Measurements from ENCODE around the gene B4GALNT3. TPM values are rescaled to one million over a fixed set of nuclear protein-coding genes. Genes with fewer than 3 reads are reported as not detected.

B4GALNT3 gene
- total and polyA plus RNA-seq, 10 of the 15 experiments (the other 5 are each of a cell fraction or from before 2014, with no cell fraction given) = 0.05 to 4.2 (median 2.7) TPM; not detected in 1

GRCh38 chr12:574475-575128 lies 114.9 kb downstream of the B4GALNT3 start (continued):
- TF ChIP-seq E2F4 (IDR thresholded peaks at IDR 0.05; ENCODE audit: low read depth, low read length) (no peak), BMI1 (IDR thresholded peaks at IDR 0.05; ENCODE audit: borderline replicate concordance) (no peak), ATF3 (IDR thresholded peaks at IDR 0.05; ENCODE audit: borderline replicate concordance, extremely low read depth, low read depth, low read length) (no peak), PAX5 (IDR thresholded peaks at IDR 0.05; ENCODE audit: borderline replicate concordance, low read depth, low read length) (no peak), DPF2 (IDR thresholded peaks at IDR 0.05) (no peak), POLR2AphosphoS5 (IDR thresholded peaks at IDR 0.05; ENCODE audit: low read length) (no peak), RB1 (IDR thresholded peaks at IDR 0.05; ENCODE audit: borderline replicate concordance) (no peak)

GRCh38 chr12:575129-575502 lies 115.4 kb downstream of the B4GALNT3 start:
- Histone ChIP-seq H3K9me3 (replicated peaks; ENCODE audit: control insufficient read depth, insufficient read depth, low read length) (no peaks in the 10 kb centered on the region), H3K4me1 (ENCODE audit: control insufficient read depth, insufficient read depth, low read length) (peaks cover 10% of the 10 kb centered on the region), H4K20me1 (ENCODE audit: control insufficient read depth, insufficient read depth) (no peaks in the 10 kb centered on the region), H2AFZ (ENCODE audit: control insufficient read depth, low read depth, low read length) (no peak overlapping the region), H3K79me2 (ENCODE audit: control insufficient read depth, insufficient read depth, low read length) (no peaks in the 10 kb centered on the region), H3K9ac (ENCODE audit: control insufficient read depth, insufficient read depth, low read length) (no peak overlapping the region), H3K4me3 (no peak overlapping the region), H3K27me3 (replicated peaks in 1 of 2; ENCODE audit: control insufficient read depth in 2 of 2, insufficient read depth in 2 of 2, low read length in 1 of 2) (no peaks in the 10 kb centered on the region), H3K4me2 (ENCODE audit: control insufficient read depth, insufficient read depth) (no peak overlapping the region), H3K36me3 (ENCODE audit: control insufficient read depth in 2 of 2, insufficient read depth in 2 of 2, low read length in 1 of 2) (no peaks in the 10 kb centered on the region), H3K27ac (ENCODE audit: control insufficient read depth, insufficient read depth) (no peak overlapping the region)
- DNase-seq (ENCODE audit: low read depth, low spot score) (no peak), ATAC-seq (no peak), FAIRE-seq (no peak)
- WGBS (ENCODE audit: insufficient coverage, insufficient replicate concordance, low lambda C conversion rate, missing lambda C conversion rate) = 84% methylated on average over 7 of the region's 7 CpGs
- TF ChIP-seq PBX3 (IDR thresholded peaks at IDR 0.05; ENCODE audit: insufficient replicate concordance, low read depth, low read length) (no peak), RBBP5 (conservative IDR thresholded peaks at IDR 0.05) (no peak), ZNF622 (IDR thresholded peaks at IDR 0.05) (no peak)
- POLR2A ChIA-PET = interaction anchor here (0.5 to 2.7 kb wide), 3 partner anchors 93 to 363 kb away, joined by 4 to 14 read pairs (median 11); partner anchors contain the start of gene WNK1
- in situ Hi-C loops (cut with MboI) (loop anchor here (5.0 kb wide), 3 partner anchors 177 to 372 kb away; partner anchors contain the start of genes RAD52 and WNK1), intact Hi-C loops (cut with micrococcal nuclease; ENCODE audit: unreplicated experiment) (no loop called here)
- CTCF ChIA-PET = interaction anchor here (0.6 to 6.3 kb wide), 22 partner anchors 16 to 543 kb away, joined by 3 to 77 read pairs (median 5); partner anchors contain the start of genes CCDC77, RAD52 and WNK1
- RAD21 ChIA-PET (ENCODE audit: unreplicated experiment) = interaction anchor here (1.2 to 4.3 kb wide), 15 partner anchors 35 to 1008 kb away, joined by 3 to 51 read pairs (median 8); partner anchors contain the start of genes RAD52 and WNK1
- SMC1A ChIA-PET (ENCODE audit: uncharacterized antibody, unreplicated experiment) = interaction anchor here (0.9 to 5.5 kb wide), 16 partner anchors 23 to 374 kb away, joined by 3 to 39 read pairs (median 4); partner anchors contain the start of genes RAD52 and WNK1
- no TSS peak for BruUV-seq (replicated peaks)

All from GM12878 (cell line).